ENCODE measurements around the gene CNTN6. TPM values are rescaled to one million over a fixed set of nuclear protein-coding genes. Genes with fewer than 3 reads are reported as not detected.

Gene CNTN6
- total RNA-seq, 2 experiments from 2014 or later, result not detected

GRCh38 chr3:1394188-1394587, 301.4 kb downstream of the CNTN6 start:
- Mint-ChIP-seq H3K4me1 (ENCODE audit: low read depth) (no peaks in the 10 kb centered on the region), H3K27ac (no peak overlapping the region), H3K4me3 (no peak overlapping the region), H3K9me3 (peaks cover 8% of the 10 kb centered on the region), H3K27me3 (no peaks in the 10 kb centered on the region), H3K36me3 (ENCODE audit: low read depth) (no peaks in the 10 kb centered on the region)
- ATAC-seq (no peak), DNase-seq (no peak)
- TF ChIP-seq CTCF (IDR thresholded peaks at IDR 0.05), result no peak
- ChIA-PET POLR2A (no interaction called here), CTCF (no interaction called here)
- intact Hi-C loops (cut with micrococcal nuclease), result no loop called here

GRCh38 chr3:1400571-1400970, 307.7 kb downstream of the CNTN6 start:
- POLR2A ChIA-PET, result no interaction called here
- intact Hi-C loops (cut with micrococcal nuclease), result no loop called here
- DNase-seq (no peak), ATAC-seq (no peak)
- no peak for TF ChIP-seq CTCF (IDR thresholded peaks at IDR 0.05)
- no peaks in the 10 kb centered on the region for H3K4me1 Mint-ChIP-seq (ENCODE audit: low read depth)
- no peaks in the 10 kb centered on the region for H3K27me3 Mint-ChIP-seq
- no peaks in the 10 kb centered on the region for H3K36me3 Mint-ChIP-seq (ENCODE audit: low read depth)
- peaks cover 4% of the 10 kb centered on the region for H3K9me3 Mint-ChIP-seq
- CTCF ChIA-PET, result interaction anchor here (0.6 kb wide), 1 partner anchor 136 kb away, joined by 3 read pairs; no protein-coding TSS in a partner anchor
- no peak overlapping the region for H3K4me3 Mint-ChIP-seq
- H3K27ac Mint-ChIP-seq, result no peak overlapping the region

GRCh38 chr3:1404270-1404962, 311.6 kb downstream of the CNTN6 start:
- ChIA-PET POLR2A (no interaction called here), CTCF (no interaction called here)
- Mint-ChIP-seq H3K9me3 (peaks cover 1% of the 10 kb centered on the region), H3K4me1 (ENCODE audit: low read depth) (no peaks in the 10 kb centered on the region), H3K36me3 (ENCODE audit: low read depth) (no peaks in the 10 kb centered on the region), H3K27ac (no peak overlapping the region), H3K4me3 (no peak overlapping the region), H3K27me3 (no peaks in the 10 kb centered on the region)
- no peak for TF ChIP-seq CTCF (IDR thresholded peaks at IDR 0.05)
- ATAC-seq (no peak), DNase-seq (no peak)
- intact Hi-C loops (cut with micrococcal nuclease), result no loop called here

GRCh38 chr3:1406250-1406649, 313.4 kb downstream of the CNTN6 start:
- no peak for DNase-seq

More at GRCh38 chr3:1406250-1406649, 313.4 kb downstream of the CNTN6 start:
- TF ChIP-seq CTCF (IDR thresholded peaks at IDR 0.05), result no peak
- intact Hi-C loops (cut with micrococcal nuclease), result no loop called here
- no peaks in the 10 kb centered on the region for H3K36me3 Mint-ChIP-seq (ENCODE audit: low read depth)
- POLR2A ChIA-PET, result no interaction called here
- no peak overlapping the region for H3K27ac Mint-ChIP-seq
- H3K9me3 Mint-ChIP-seq, result peaks cover 1% of the 10 kb centered on the region
- CTCF ChIA-PET, result no interaction called here
- no peak overlapping the region for H3K4me3 Mint-ChIP-seq
- H3K4me1 Mint-ChIP-seq (ENCODE audit: low read depth), result no peaks in the 10 kb centered on the region
- no peaks in the 10 kb centered on the region for H3K27me3 Mint-ChIP-seq
- ATAC-seq, result no peak

All from activated CD8-positive, alpha-beta T cell treated with anti-CD3 and anti-CD28 coated beads for 36 hours (primary cell).